HL-60 (cell line): Measurements from ENCODE around the gene MZT1.

Experiments used
- TF ChIP-seq, protein P1 (sequence below): IDR thresholded peaks from one replicate; pipeline ENCODE4 v1.5.1; 2011; ENCODE audit warnings: low read length, control low read depth, inconsistent platforms; ENCODE audit not compliant: insufficient read depth
- TF ChIP-seq, protein P2 (sequence below): IDR thresholded peaks from 2 replicates; pipeline ENCODE4 v1.6.1; 2012; ENCODE audit warnings: low read depth; ENCODE audit not compliant: insufficient replicate concordance

DNA sequence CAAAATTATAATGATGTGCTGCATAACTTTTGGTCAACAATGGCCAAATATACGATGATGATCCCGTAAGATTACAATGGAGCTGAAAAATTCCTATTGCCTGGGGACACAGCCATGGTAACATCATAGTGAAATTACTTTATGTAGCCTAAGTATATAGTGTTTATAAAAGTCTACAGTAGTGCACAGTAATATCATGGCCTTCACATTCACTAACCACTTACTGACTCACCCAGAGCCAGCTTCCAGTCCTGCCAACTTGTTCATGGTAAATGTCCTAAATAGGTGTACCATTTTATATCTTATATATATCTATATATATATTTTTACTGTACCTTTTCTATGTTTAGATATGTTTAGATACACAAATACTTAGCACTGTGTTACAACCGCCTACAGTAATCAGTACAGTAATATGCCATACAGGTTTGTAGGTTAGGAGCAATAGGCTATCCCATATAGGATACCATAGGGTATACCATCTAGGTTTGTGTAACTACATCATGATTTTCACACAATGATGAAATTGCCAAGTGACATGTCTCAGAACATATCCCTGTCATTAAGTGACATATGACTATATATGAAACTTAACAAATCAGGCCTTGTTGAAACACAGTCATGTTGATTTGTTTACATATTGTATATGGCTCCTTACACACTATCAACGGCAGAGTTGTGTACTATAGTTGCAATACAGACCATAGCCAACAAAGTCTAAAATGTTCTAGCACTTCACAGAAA lies 30.5 kb upstream of the MZT1 start:
- TF ChIP-seq, protein P1, sequence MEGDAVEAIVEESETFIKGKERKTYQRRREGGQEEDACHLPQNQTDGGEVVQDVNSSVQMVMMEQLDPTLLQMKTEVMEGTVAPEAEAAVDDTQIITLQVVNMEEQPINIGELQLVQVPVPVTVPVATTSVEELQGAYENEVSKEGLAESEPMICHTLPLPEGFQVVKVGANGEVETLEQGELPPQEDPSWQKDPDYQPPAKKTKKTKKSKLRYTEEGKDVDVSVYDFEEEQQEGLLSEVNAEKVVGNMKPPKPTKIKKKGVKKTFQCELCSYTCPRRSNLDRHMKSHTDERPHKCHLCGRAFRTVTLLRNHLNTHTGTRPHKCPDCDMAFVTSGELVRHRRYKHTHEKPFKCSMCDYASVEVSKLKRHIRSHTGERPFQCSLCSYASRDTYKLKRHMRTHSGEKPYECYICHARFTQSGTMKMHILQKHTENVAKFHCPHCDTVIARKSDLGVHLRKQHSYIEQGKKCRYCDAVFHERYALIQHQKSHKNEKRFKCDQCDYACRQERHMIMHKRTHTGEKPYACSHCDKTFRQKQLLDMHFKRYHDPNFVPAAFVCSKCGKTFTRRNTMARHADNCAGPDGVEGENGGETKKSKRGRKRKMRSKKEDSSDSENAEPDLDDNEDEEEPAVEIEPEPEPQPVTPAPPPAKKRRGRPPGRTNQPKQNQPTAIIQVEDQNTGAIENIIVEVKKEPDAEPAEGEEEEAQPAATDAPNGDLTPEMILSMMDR = no peak
- TF ChIP-seq, protein P2, sequence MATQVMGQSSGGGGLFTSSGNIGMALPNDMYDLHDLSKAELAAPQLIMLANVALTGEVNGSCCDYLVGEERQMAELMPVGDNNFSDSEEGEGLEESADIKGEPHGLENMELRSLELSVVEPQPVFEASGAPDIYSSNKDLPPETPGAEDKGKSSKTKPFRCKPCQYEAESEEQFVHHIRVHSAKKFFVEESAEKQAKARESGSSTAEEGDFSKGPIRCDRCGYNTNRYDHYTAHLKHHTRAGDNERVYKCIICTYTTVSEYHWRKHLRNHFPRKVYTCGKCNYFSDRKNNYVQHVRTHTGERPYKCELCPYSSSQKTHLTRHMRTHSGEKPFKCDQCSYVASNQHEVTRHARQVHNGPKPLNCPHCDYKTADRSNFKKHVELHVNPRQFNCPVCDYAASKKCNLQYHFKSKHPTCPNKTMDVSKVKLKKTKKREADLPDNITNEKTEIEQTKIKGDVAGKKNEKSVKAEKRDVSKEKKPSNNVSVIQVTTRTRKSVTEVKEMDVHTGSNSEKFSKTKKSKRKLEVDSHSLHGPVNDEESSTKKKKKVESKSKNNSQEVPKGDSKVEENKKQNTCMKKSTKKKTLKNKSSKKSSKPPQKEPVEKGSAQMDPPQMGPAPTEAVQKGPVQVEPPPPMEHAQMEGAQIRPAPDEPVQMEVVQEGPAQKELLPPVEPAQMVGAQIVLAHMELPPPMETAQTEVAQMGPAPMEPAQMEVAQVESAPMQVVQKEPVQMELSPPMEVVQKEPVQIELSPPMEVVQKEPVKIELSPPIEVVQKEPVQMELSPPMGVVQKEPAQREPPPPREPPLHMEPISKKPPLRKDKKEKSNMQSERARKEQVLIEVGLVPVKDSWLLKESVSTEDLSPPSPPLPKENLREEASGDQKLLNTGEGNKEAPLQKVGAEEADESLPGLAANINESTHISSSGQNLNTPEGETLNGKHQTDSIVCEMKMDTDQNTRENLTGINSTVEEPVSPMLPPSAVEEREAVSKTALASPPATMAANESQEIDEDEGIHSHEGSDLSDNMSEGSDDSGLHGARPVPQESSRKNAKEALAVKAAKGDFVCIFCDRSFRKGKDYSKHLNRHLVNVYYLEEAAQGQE = no peak
